ENCODE results near the gene CACNA1C. TPM values are rescaled to one million over a fixed set of nuclear protein-coding genes. Genes with fewer than 3 reads are reported as not detected.
A peak's percentile ranks its signal among the peaks of the same experiment; 100 is the strongest.

Gene CACNA1C
- total RNA-seq, 2 donors from 2014 or later = 0.06 TPM; not detected in 1

GRCh38 chr12:2344476-2344875 lies 291.7 kb downstream of the CACNA1C start:
- no peaks in the 10 kb centered on the region for H3K9me3 Mint-ChIP-seq
- no peaks in the 10 kb centered on the region for H3K4me1 Mint-ChIP-seq (ENCODE audit: low read depth in 2 of 2)
- H3K4me3 Mint-ChIP-seq = no peak overlapping the region
- no peak for ATAC-seq
- DNase-seq (ENCODE audit: low spot score) = no peak
- peaks cover 0 to 13% of the 10 kb centered on the region in 2 donors for H3K27me3 Mint-ChIP-seq
- H3K27ac Mint-ChIP-seq = no peak overlapping the region
- no peaks in the 10 kb centered on the region for H3K36me3 Mint-ChIP-seq

DNA sequence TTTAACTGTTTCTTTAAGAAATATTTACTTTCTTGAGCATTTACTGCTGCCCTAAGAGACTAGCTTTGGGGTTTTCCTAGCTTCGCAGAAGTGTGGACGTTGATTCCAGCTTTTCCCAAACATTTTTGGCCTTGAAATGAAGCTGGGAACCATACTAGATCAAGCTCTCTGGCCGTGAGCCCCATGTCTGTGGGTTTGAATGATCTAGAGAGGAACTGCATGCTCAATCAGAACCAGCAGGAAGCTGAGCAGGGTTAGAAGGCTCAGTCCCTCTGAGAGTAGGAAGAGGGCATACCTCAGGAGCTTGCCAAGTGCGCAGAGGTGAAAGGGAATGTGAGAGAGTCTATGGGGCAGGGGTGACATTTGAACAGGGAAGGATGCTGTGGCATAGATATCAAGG lies 292.1 kb downstream of the CACNA1C start:
- no peaks in the 10 kb centered on the region for H3K9me3 Mint-ChIP-seq
- DNase-seq (ENCODE audit: low spot score) (no peak), ATAC-seq (no peak)
- H3K36me3 Mint-ChIP-seq = no peaks in the 10 kb centered on the region
- no peaks in the 10 kb centered on the region for H3K4me1 Mint-ChIP-seq (ENCODE audit: low read depth in 2 of 2)
- no peak overlapping the region for H3K4me3 Mint-ChIP-seq
- H3K27me3 Mint-ChIP-seq = peaks cover 0 to 16% of the 10 kb centered on the region in 2 donors
- H3K27ac Mint-ChIP-seq = no peak overlapping the region

- Mint-ChIP-seq H3K4me3 (no peak overlapping the region), H3K27me3 (peaks cover 0 to 16% of the 10 kb centered on the region in 2 donors), H3K27ac (no peak overlapping the region), H3K9me3 (no peaks in the 10 kb centered on the region), H3K36me3 (no peaks in the 10 kb centered on the region), H3K4me1 (ENCODE audit: low read depth in 2 of 2) (no peaks in the 10 kb centered on the region)
- no peak for DNase-seq (ENCODE audit: low spot score)
- ATAC-seq = no peak
Observed at GRCh38 chr12:2345902-2346301, 293.1 kb downstream of the CACNA1C start.

GRCh38 chr12:2346416-2346815 lies 293.6 kb downstream of the CACNA1C start:
- Mint-ChIP-seq H3K36me3 (no peaks in the 10 kb centered on the region), H3K4me3 (no peak overlapping the region), H3K4me1 (ENCODE audit: low read depth in 2 of 2) (no peaks in the 10 kb centered on the region), H3K27ac (no peak overlapping the region), H3K27me3 (peaks cover 0 to 16% of the 10 kb centered on the region in 2 donors), H3K9me3 (no peaks in the 10 kb centered on the region)
- ATAC-seq (no peak), DNase-seq (ENCODE audit: low spot score) (no peak)

GRCh38 chr12:2347137-2347843 lies 294.5 kb downstream of the CACNA1C start:
- DNase-seq (ENCODE audit: low spot score) (no peak), ATAC-seq (peak; percentile 15 to 33)
- H3K9me3 Mint-ChIP-seq = no peaks in the 10 kb centered on the region
- no peak overlapping the region for H3K4me3 Mint-ChIP-seq
- H3K27me3 Mint-ChIP-seq = peaks cover 5 to 16% of the 10 kb centered on the region in 2 donors
- H3K27ac Mint-ChIP-seq = no peak overlapping the region
- no peaks in the 10 kb centered on the region for H3K4me1 Mint-ChIP-seq (ENCODE audit: low read depth in 2 of 2)
- no peaks in the 10 kb centered on the region for H3K36me3 Mint-ChIP-seq

GRCh38 chr12:2347844-2348481 lies 295.2 kb downstream of the CACNA1C start:
- DNase-seq (ENCODE audit: low spot score) (no peak), ATAC-seq (no peak)
- Mint-ChIP-seq H3K4me3 (no peak overlapping the region), H3K36me3 (no peaks in the 10 kb centered on the region), H3K27ac (no peak overlapping the region), H3K9me3 (no peaks in the 10 kb centered on the region), H3K27me3 (peaks cover 12 to 19% of the 10 kb centered on the region in 2 donors), H3K4me1 (ENCODE audit: low read depth in 2 of 2) (no peaks in the 10 kb centered on the region)

- Mint-ChIP-seq H3K4me1 (ENCODE audit: low read depth in 2 of 2) (no peaks in the 10 kb centered on the region), H3K9me3 (no peaks in the 10 kb centered on the region), H3K27me3 (peaks cover 17 to 20% of the 10 kb centered on the region in 2 donors), H3K27ac (no peak overlapping the region), H3K4me3 (no peak overlapping the region), H3K36me3 (no peaks in the 10 kb centered on the region)
- DNase-seq (ENCODE audit: low spot score) = no peak
- no peak for ATAC-seq
Observed at GRCh38 chr12:2348482-2348852, 295.7 kb downstream of the CACNA1C start.

DNA sequence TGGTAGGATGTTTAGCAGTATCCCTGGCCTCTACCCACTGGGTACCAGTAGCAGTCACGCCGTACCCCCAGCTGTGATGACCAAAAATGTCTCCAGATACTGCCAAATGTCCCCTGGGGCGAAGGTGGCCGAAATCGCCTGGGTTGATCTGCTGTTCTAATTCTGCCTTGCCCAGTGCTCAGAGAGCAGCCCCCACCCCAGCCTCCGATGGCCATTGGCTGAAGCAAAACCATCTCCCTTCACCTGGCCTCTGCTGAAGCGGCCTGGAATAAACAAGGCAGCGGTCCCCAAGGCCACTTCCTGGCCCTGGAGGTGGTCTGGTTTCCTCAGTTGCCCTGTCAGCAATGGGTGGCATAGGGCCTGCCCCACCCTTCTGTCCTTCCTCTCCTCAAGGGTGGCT lies 298.4 kb downstream of the CACNA1C start:
- no peaks in the 10 kb centered on the region for H3K36me3 Mint-ChIP-seq
- DNase-seq (ENCODE audit: low spot score) = no peak

GRCh38 chr12:2352203-2352602 lies 299.4 kb downstream of the CACNA1C start:
- Mint-ChIP-seq H3K36me3 (no peaks in the 10 kb centered on the region), H3K4me3 (no peak overlapping the region), H3K9me3 (no peaks in the 10 kb centered on the region), H3K4me1 (ENCODE audit: low read depth in 2 of 2) (no peaks in the 10 kb centered on the region), H3K27me3 (peaks cover 18 to 25% of the 10 kb centered on the region in 2 donors), H3K27ac (no peak overlapping the region)
- DNase-seq (ENCODE audit: low spot score) (no peak), ATAC-seq (no peak)

More for the DNA sequence above, 298.4 kb downstream of the CACNA1C start:
- Mint-ChIP-seq H3K4me3 (no peak overlapping the region), H3K4me1 (ENCODE audit: low read depth in 2 of 2) (no peaks in the 10 kb centered on the region), H3K27me3 (peaks cover 18% of the 10 kb centered on the region in 2 donors), H3K27ac (no peak overlapping the region), H3K9me3 (no peaks in the 10 kb centered on the region)
- ATAC-seq = no peak

- no peak for DNase-seq (ENCODE audit: low spot score)
- no peak overlapping the region for H3K27ac Mint-ChIP-seq
- no peak overlapping the region for H3K4me3 Mint-ChIP-seq
- no peaks in the 10 kb centered on the region for H3K36me3 Mint-ChIP-seq
- H3K9me3 Mint-ChIP-seq = no peaks in the 10 kb centered on the region
- no peak for ATAC-seq
- peaks cover 5% of the 10 kb centered on the region in 2 donors for H3K4me1 Mint-ChIP-seq (ENCODE audit: low read depth in 2 of 2)
- H3K27me3 Mint-ChIP-seq = peaks cover 21 to 26% of the 10 kb centered on the region in 2 donors
Observed at GRCh38 chr12:2353281-2353680, 300.5 kb downstream of the CACNA1C start.

DNA sequence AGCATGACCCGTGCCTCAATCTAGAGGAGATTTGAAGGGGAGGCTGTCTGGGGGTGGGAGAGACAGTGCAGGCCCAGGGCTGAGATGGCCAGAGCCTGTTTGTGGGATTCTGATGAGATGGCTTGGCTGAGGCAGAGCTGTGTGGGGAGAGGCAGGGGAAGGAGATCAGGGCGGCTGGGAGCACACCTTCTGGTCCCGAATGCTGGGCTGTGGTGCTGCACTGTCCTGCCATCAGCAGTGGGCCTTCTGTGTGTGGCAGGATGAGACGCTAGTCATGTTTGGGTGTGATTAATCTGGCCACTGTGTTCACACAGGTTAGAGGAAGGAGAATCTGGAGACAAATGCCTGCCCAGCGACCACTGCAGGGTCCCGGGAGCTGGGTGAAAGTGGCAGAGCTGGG lies 300.9 kb downstream of the CACNA1C start:
- Mint-ChIP-seq H3K36me3 (no peaks in the 10 kb centered on the region), H3K4me1 (ENCODE audit: low read depth in 2 of 2) (peaks cover 7 to 9% of the 10 kb centered on the region in 2 donors), H3K27me3 (peaks cover 21 to 30% of the 10 kb centered on the region in 2 donors), H3K27ac (no peak overlapping the region), H3K9me3 (no peaks in the 10 kb centered on the region), H3K4me3 (no peak overlapping the region)
- ATAC-seq (no peak), DNase-seq (ENCODE audit: low spot score) (no peak)

- no peaks in the 10 kb centered on the region for H3K9me3 Mint-ChIP-seq
- DNase-seq (ENCODE audit: low spot score) = no peak
- no peak overlapping the region for H3K4me3 Mint-ChIP-seq
- peaks cover 12 to 16% of the 10 kb centered on the region in 2 donors for H3K4me1 Mint-ChIP-seq (ENCODE audit: low read depth in 2 of 2)
- no peak overlapping the region for H3K27ac Mint-ChIP-seq
- H3K27me3 Mint-ChIP-seq = peaks cover 26 to 37% of the 10 kb centered on the region in 2 donors
- ATAC-seq = no peak
- no peaks in the 10 kb centered on the region for H3K36me3 Mint-ChIP-seq
Observed at GRCh38 chr12:2354151-2354991, 301.6 kb downstream of the CACNA1C start.

GRCh38 chr12:2355198-2355597 lies 302.4 kb downstream of the CACNA1C start:
- DNase-seq (ENCODE audit: low spot score) (no peak), ATAC-seq (no peak)
- Mint-ChIP-seq H3K4me1 (ENCODE audit: low read depth in 2 of 2) (peaks cover 12 to 19% of the 10 kb centered on the region in 2 donors), H3K9me3 (no peaks in the 10 kb centered on the region), H3K36me3 (no peaks in the 10 kb centered on the region), H3K27me3 (peaks cover 27 to 42% of the 10 kb centered on the region in 2 donors), H3K4me3 (no peak overlapping the region), H3K27ac (no peak overlapping the region)

DNA sequence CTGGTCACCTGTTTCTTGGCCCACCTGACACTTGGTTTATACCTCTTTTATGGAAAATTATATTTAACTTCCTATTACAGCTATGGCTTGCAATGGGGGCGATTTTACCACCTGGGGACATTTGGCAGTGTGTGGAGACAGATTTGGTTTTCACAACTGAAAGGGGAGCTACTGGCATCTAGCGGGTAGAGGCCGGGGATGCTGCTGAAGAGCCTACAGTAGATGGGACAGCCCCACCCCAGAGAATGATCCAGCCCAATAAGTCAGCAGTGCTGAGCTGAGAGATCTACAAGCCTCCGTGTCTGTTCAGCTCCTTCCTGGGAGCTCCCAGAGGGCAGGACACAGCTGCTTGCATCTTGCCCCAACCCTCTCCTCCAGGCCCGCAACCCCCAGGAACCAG lies 302.8 kb downstream of the CACNA1C start:
- Mint-ChIP-seq H3K9me3 (no peaks in the 10 kb centered on the region), H3K4me3 (no peak overlapping the region), H3K4me1 (ENCODE audit: low read depth in 2 of 2) (peaks cover 12 to 19% of the 10 kb centered on the region in 2 donors), H3K27ac (no peak overlapping the region), H3K27me3 (peaks cover 27 to 44% of the 10 kb centered on the region in 2 donors), H3K36me3 (no peaks in the 10 kb centered on the region)
- DNase-seq (ENCODE audit: low spot score) (no peak), ATAC-seq (no peak)

All from natural killer cell treated with Interleukin-12 subunit alpha and Interleukin-12 subunit beta and Interleukin-15 and Interleukin-18, amount 100 ng/mL, for 72 hours (primary cell).